HG02798 (cell line): ENCODE results near the gene SLC35F3.
A peak's percentile ranks its signal among the peaks of the same experiment; 100 is the strongest.
"Not testable (repeated sequence)": the region's sequence is repeated elsewhere in the genome, so short reads cannot be mapped to it uniquely, and the experiment has no call there.

Source experiments
- ATAC-seq: cut with Tn5 transposase; IDR thresholded peaks from one replicate; pipeline ENCODE4 v1.9.1; 2021; ENCODE audit warnings: mild to moderate bottlenecking; ENCODE audit not compliant: unreplicated experiment, poor library complexity

The SLC35F3 gene

GRCh38 chr1:234093107-234093506 is 188.6 kb downstream of the SLC35F3 start:
- no peak for ATAC-seq

- ATAC-seq: no peak
Measured at GRCh38 chr1:234093741-234094140, 189.3 kb downstream of the SLC35F3 start.

- ATAC-seq: no peak
Measured at GRCh38 chr1:234094172-234094571, 189.7 kb downstream of the SLC35F3 start.

GRCh38 chr1:234096161-234096770 is 191.8 kb downstream of the SLC35F3 start:
- ATAC-seq: no peak

- ATAC-seq: no peak
Measured at GRCh38 chr1:234102583-234102982, 198.1 kb downstream of the SLC35F3 start.

- ATAC-seq: no peak
Measured at GRCh38 chr1:234103198-234103597, 198.7 kb downstream of the SLC35F3 start.

GRCh38 chr1:234106032-234106431 is 201.6 kb downstream of the SLC35F3 start:
- ATAC-seq: no peak

GRCh38 chr1:234107416-234108021 is 203.0 kb downstream of the SLC35F3 start:
- no peak for ATAC-seq

GRCh38 chr1:234108921-234109320 is 204.4 kb downstream of the SLC35F3 start:
- no peak for ATAC-seq

GRCh38 chr1:234109840-234110239 is 205.4 kb downstream of the SLC35F3 start:
- ATAC-seq: no peak

- no peak for ATAC-seq
Measured at GRCh38 chr1:234111458-234112142, 207.1 kb downstream of the SLC35F3 start.

GRCh38 chr1:234114648-234115307 is 210.3 kb downstream of the SLC35F3 start:
- peak; percentile 42 for ATAC-seq

- ATAC-seq: no peak
Measured at GRCh38 chr1:234118911-234119310, 214.4 kb downstream of the SLC35F3 start.

GRCh38 chr1:234119431-234119830 is 215.0 kb downstream of the SLC35F3 start:
- no peak for ATAC-seq

GRCh38 chr1:234120327-234120944 is 216.0 kb downstream of the SLC35F3 start:
- no peak for ATAC-seq

- not testable (repeated sequence) for ATAC-seq
Measured at GRCh38 chr1:234121659-234122058, 217.2 kb downstream of the SLC35F3 start.

- not testable (repeated sequence) for ATAC-seq
Measured at GRCh38 chr1:234122571-234122970, 218.1 kb downstream of the SLC35F3 start.

GRCh38 chr1:234123867-234124266 is 219.4 kb downstream of the SLC35F3 start:
- no peak for ATAC-seq

GRCh38 chr1:234125283-234125682 is 220.8 kb downstream of the SLC35F3 start:
- ATAC-seq: no peak

- no peak for ATAC-seq
Measured at GRCh38 chr1:234125714-234126113, 221.2 kb downstream of the SLC35F3 start.
